VCaP (cell line): Measurements from ENCODE around the gene DNAJC28.
A peak's percentile ranks its signal among the peaks of the same experiment; 100 is the strongest.
"Not testable (repeated sequence)": the region's sequence is repeated elsewhere in the genome, so short reads cannot be mapped to it uniquely, and the experiment has no call there.

Experiments
- H3K27ac ChIP-seq: fragments of 450-650 bp; 2 replicates; pipeline ENCODE4 v1.5.1; 2017
- TF ChIP-seq, protein P1 (sequence below): fragments of 450-650 bp; conservative IDR thresholded peaks from 2 replicates; pipeline ENCODE4 v1.5.1; 2017; ENCODE audit warnings: mild to moderate bottlenecking, moderate library complexity

Gene DNAJC28

DNA sequence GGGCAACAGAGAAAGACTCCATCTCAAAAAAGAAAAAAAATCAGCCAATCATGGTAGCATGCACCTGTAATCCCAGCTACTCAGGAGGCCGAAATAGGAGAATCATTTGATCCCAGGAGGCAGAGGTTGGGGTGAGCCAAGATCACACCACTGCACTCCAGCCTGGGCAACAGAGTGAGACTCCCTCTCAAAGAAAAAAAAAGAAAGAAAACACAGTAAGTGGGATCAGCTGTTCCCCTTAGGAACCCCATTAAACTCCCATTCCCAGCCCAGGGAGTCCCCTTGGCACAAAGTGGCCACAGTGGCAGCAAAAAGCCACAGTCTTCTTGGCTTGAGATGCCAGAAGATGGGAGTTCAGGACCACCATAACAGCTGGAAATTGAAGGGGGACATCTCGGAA is 20.8 kb downstream of the DNAJC28 start:
- no peak overlapping the region for H3K27ac ChIP-seq
- TF ChIP-seq, protein P1, sequence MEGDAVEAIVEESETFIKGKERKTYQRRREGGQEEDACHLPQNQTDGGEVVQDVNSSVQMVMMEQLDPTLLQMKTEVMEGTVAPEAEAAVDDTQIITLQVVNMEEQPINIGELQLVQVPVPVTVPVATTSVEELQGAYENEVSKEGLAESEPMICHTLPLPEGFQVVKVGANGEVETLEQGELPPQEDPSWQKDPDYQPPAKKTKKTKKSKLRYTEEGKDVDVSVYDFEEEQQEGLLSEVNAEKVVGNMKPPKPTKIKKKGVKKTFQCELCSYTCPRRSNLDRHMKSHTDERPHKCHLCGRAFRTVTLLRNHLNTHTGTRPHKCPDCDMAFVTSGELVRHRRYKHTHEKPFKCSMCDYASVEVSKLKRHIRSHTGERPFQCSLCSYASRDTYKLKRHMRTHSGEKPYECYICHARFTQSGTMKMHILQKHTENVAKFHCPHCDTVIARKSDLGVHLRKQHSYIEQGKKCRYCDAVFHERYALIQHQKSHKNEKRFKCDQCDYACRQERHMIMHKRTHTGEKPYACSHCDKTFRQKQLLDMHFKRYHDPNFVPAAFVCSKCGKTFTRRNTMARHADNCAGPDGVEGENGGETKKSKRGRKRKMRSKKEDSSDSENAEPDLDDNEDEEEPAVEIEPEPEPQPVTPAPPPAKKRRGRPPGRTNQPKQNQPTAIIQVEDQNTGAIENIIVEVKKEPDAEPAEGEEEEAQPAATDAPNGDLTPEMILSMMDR: no peak

DNA sequence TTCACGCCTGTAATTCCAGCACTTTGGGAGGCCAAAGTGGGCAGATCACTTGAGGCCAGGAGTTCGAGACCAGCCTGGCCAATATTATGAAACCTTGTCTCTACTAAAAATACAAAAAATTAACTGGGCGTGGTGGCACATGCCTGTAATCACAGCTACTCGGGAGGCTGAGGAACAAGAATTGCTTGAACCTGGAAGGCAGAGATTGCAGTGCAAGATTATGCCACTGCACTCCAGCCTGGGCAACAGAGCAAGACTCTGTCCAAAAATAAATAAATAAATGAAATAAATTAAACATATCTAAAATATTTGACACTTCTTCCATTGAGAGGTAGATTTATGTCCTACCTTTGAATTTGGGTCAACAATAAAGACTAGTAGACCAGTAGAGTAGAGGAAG is 22.3 kb downstream of the DNAJC28 start:
- H3K27ac ChIP-seq: not testable (repeated sequence)

DNA sequence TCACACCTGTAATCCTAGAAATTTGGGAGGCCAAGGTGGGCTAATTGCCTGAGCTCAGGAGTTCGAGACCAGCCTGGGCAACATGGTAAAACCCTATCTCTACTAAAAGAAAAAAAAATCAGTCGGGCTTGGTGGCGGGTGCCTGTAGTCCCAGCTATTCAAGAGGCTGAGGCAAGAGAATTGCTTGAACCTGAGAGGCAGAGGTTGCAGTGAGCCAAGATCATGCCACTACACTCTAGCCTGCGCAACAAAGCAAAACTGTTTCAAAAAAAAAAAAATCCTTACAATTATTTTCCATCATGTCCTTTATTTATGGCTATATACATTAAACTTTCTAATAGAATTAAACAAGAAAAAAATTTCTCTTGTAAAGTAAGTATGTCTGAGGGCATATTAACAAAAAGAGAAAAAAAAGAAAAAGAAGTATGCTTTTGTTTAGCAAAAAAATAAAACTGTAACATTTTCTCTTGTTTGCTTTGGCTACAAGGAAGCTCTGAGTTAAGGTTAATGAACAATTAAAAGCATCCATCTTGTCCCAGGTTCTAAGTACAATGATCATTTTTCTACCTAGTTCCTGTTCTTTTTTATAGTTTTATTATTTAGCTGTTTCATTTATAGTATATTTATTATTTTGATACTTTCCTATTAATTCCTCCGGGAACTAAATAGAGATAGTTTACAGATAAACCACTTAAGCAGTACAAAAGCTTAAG is 29.8 kb downstream of the DNAJC28 start:
- TF ChIP-seq, protein P1: no peak
- H3K27ac ChIP-seq: peak overlapping the region; percentile 18

DNA sequence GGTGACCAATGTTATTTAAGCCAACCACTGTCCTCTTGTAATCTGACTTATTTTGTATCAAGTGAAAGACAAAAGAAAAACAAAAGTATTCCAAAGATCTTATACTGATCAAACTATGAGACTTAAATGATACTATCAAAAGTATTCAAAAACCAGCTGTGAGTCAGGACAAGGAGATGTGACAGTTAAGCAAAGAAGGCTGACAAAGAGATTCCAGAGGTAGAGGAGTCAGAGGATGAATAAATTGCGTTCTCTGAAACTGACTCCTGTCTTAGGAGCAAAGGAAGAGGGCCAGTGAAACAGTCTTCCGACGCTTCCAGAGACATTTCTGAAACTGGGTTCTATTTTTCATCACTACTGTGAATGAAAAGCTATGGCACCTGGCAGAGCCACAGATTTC is 32.7 kb downstream of the DNAJC28 start:
- TF ChIP-seq, protein P1: no peak

DNA sequence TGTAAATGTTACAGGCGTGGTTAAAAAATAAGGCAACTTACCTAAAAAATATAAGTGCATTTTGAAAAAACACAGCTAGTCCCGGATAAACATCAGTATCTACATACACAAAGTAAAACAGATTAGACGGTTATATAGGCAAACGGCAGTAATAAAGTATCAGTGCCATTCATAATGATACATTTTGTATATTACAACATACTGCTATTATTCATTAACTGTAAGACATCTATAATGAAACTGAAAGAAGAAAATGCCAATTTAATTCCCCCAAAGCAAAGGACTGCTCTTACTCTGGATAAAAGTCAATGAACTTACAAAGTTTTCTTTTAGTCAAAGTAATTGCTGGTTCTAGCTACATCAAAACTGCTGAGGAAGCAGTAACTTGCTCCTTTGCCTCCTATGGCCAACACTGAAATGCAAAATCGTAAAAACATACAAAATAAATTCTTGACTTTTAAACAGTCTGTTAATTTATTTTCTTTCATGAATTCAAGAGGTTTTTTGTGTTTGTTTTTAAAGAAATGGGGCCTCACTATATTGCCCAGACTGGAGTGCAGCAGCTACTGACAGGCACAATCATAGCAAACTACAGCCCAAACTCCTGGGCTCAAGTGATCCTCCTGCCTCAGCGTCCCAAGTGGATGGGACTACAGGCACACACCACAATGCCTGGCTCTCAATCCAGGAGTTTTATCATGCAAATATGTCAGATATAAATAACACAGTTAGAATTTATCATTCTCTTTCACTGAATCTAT is 35.6 kb downstream of the DNAJC28 start:
- TF ChIP-seq, protein P1: no peak
- no peak overlapping the region for H3K27ac ChIP-seq

More for the DNA sequence above, 32.7 kb downstream of the DNAJC28 start:
- H3K27ac ChIP-seq: no peak overlapping the region

DNA sequence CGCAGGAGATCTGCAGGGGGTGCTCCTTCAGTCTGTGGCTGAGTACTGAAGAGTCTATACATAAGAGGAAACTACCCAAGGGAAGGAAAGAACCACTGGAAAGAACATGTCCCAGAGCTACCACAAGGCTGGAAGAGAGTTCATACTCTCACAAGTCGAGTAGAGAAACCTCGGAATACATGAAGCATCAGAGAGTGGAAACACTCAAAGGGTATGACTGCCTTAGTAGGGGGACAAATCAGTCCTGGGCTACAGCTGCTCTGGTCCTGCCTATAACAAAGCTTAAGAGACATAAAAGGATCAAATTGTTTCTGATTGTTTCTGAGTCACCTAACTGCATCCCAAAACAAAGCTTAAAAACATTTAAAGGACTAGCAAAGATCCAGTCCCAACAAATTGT is 39.2 kb downstream of the DNAJC28 start:
- H3K27ac ChIP-seq: peak overlapping the region; percentile 76
- TF ChIP-seq, protein P1: no peak

DNA sequence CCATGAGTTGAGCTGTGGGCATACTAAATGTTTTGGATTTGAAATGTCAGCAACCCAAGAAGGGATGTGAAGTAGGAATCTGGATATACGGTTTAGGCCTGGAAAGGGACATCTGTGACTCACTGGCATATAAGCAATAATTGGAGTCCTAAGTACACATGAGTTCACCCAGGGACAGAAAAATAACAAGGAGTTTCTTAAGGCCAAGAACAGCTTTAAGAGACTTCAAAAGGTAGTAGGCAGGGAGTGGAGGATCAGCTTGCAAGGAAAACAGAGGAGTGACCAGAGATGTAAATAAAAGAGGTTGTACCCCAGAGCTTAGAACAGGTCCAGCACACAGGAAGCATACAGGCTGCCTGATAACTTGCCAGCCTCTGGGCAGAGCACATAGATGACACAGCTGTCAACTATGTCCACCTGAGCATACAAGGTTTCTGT is 39.9 kb downstream of the DNAJC28 start:
- TF ChIP-seq, protein P1: no peak
- peak overlapping the region; percentile 76 for H3K27ac ChIP-seq

DNA sequence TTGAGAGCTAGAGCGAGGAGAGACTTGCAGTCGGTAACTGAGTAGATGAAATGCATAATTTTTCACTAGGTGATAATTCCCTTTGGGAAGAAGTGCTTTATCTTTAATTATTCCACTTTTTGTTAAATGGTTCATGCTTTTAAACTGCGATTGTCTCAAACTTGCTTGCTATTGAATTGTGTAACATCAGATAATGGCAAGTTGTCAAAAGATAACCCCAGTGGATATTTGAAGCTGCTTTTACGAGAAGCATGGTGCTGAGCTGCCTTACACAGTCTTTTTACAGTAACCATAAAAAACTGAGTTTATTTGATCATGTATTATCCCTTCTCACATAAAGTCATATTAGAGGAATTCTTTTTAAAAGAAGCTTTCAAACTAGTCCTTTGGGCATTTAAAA is 41.9 kb downstream of the DNAJC28 start:
- TF ChIP-seq, protein P1: no peak
- H3K27ac ChIP-seq: peak overlapping the region; percentile 76

DNA sequence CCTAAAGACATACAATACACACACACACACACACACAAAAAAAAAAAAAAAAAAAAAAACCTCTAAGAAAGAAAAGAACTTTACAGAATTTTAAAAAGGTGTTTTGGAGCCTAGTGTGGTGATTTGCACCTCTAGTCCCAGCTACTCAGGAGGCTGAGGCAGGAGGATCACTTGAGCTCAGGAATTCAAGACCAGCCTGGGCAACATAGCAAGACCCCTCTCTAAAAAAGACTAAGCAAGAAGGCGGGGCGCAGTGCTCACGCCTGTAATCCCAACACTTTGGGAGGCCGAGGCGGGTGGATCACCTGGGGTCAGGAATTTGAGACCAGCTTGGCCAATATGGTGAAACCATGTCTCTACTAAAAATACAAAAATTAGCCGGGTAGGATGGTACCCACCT is 44.9 kb downstream of the DNAJC28 start:
- not testable (repeated sequence) for H3K27ac ChIP-seq
